Subcutaneous adipose tissue (tissue), 4 donors: ENCODE measurements around the gene TPX2. TPM values are rescaled to one million over a fixed set of nuclear protein-coding genes. Genes with fewer than 3 reads are reported as not detected.

Experiments used
- CTCF ChIP-seq: fragments of 450-650 bp; IDR thresholded peaks from one replicate; pipeline ENCODE4 v1.5.1; 2016; ENCODE audit warnings: low read depth, mild to moderate bottlenecking, control low read depth, antibody characterized with exemption, moderate library complexity
- total RNA-seq, 4 donors: library from RNA; depleted of rRNA; stranded (reverse); fragments of >200 nt; gene quantifications; one replicate each; pipeline ENCODE4 v1.1.0, GENCODE V29; 2016

The TPX2 gene
- total RNA-seq, 4 donors from 2014 or later: 0.49 to 4.9 (median 2.9) TPM

- no peak for TF ChIP-seq CTCF
Measured at GRCh38 chr20:31731321-31731717, 7.8 kb upstream of the TPX2 start.

- TF ChIP-seq CTCF: no peak
Measured at GRCh38 chr20:31739550-31739977, 474 bp downstream of the TPX2 start.

GRCh38 chr20:31740208-31740607 is 1.1 kb downstream of the TPX2 start:
- no peak for TF ChIP-seq CTCF

- no peak for TF ChIP-seq CTCF
Measured at GRCh38 chr20:31740656-31741323, 1.7 kb downstream of the TPX2 start.

GRCh38 chr20:31746068-31746878 is 7.2 kb downstream of the TPX2 start:
- TF ChIP-seq CTCF: no peak

- TF ChIP-seq CTCF: no peak
Measured at GRCh38 chr20:31747640-31748039, 8.6 kb downstream of the TPX2 start.

GRCh38 chr20:31749223-31749622 is 10.1 kb downstream of the TPX2 start:
- TF ChIP-seq CTCF: no peak
